HG03025 (cell line): Measurements from ENCODE around the gene RER1.

ENCODE experiments used
- ATAC-seq: cut with Tn5 transposase; IDR thresholded peaks from one replicate; pipeline ENCODE4 v1.9.1; 2021; ENCODE audit warnings: mild to moderate bottlenecking, moderate library complexity; ENCODE audit not compliant: unreplicated experiment, low FRiP score

RER1 gene

DNA sequence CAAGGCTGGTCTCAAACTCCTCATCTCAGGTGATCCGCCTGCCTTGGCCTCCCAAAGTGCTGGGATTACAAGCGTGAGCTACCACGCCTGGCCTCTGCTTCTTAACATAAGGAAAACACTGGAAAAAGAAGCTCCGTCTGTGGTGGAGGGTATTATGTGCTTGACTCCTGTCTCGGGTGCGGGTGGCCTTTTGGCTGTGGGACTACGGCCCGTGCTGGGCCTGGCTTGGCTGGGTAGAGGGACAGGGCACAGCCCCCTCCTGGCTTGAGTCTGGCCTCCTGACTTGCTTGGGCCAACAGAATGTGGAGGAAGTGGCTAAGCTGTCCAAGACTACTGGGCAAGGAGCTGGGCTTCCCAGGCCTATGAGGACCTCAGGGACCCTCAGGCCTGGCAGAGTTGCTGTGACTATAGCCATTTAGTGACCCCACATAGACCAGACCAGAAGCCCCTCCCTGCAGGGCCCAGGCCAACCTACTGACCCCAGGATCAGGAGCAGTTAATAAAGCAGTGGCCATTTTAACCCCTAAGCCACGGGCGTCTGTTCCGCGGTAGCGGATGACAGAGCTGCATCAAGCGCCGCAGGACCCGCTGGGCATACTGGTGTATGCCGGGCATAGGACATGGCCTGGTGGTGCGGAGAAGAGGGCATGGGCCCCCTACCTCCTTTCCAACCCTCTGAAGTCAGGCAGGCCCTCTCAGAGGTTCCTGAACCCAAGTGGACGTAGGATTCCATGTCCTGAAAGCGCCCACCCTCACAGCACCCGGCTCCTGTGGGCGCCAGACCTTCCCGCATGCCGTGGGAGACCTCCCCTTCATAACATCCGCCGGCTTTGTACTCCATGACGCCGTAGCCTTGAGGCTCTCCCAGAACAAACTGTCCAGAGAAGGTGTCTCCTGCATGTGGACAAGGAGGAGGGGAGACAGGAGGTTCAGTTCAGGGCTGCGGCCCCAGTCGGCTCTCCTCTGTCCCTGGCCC lies 4.7 kb upstream of the RER1 start:
- no peak for ATAC-seq

DNA sequence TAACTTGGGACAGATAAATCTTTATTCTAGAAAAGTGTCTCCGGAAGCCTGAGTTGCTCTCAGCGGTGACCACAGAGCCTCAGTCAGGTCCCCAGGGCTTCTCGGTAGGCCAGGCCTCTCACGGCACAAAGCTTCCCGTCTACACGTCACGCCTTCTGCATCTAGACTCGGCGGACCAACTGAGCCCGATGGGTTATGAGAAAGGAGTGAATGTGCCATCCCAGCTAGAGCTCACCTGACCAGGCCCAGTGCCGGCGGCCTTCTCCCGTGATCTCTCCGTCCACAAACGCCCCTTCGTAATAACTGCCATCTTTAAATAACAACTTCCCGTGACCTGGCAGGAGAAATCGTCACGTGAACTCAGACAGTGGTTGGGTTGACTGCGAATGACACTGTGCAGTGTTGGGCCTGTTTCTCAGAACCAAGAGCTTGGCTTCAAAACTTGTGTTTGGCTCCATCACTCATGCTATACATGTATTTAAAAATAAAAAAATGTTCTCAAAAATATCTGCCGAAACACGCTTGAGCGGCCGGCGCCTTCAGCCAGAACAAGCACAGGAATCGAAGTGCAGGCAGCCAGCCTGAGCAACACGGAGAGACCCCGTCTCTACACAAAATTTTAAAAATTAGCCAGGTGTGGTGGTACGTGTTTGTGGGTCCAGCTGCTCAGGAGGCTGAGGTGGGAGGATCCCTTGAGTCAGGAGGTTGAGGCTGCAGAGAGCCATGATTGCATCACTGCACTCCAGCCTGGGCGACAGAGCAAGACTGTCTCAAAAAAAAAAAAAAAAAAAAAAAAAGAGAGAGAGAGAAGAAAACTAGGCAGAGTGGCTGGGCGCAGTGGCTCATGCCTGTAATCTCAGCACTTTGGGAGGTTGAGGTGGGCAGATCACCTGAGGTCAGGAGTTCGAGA lies 3.4 kb upstream of the RER1 start:
- ATAC-seq: no peak

DNA sequence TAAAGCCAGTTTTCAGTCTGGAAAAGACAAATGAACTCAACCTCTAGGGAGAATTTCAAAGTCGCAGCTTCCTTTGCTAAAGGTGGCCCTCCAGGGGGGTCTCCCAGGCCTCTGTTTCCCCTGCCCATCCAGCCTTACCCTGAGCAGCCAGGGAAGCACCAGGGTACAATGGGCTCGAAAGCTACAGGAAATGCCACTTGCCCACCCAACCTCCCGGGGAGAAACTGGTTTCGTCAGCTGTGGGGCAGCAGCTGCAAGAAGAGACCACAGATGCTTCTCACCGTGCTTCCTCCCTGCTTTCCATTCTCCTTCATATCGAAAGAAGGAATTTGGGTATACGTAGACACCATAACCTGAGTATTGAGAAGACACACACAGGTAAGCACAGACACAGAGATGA lies 2.0 kb upstream of the RER1 start:
- no peak for ATAC-seq

DNA sequence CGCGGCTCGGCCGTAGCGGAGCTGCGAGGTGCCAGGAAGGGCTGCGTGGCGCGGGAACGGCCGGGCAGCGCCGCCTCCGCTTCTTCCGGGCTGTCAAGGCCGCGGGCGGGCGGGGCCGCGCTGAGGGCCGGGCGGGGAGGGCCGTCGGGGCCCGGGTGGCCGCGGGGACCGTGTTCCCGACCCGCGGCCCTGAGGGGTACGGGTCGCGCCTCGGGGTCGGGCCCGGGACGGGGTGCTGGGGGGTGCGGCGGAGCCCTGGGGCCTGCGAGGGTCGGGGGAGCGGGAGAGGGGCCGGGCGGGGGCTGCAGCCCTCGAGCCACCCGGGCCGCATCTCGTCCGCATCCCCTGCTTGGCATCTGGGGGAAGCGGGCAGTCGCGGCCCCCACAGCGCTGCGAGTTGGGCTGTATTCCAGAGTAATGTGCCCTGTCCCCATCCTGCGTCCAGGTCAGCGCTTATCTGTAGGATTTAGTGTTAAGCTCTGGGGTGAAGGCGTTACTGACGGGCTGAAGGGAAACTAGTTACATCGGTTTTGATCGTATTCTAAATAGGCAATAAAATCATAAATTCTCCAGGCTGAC lies 379 bp downstream of the RER1 start:
- peak; percentile 18 for ATAC-seq

DNA sequence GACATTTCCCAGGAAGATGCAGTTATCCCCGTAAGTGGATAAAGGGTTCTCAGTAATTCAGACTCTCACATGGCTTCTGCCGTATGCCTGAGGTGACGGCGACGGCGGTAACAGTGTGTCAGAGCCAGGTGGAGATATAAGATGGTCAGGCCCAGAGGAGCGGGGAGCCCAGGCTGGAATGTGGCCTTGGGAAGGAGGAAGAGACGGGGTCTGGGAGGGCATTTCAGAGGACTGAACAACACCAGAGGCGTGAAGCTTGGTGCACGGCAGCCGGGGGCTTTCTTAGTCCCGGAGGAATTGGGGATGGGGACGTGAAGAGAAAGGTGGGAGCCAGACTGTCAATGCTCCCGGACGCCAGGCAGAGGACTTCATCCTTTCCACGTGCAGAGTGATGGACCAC lies 1.0 kb downstream of the RER1 start:
- no peak for ATAC-seq

DNA sequence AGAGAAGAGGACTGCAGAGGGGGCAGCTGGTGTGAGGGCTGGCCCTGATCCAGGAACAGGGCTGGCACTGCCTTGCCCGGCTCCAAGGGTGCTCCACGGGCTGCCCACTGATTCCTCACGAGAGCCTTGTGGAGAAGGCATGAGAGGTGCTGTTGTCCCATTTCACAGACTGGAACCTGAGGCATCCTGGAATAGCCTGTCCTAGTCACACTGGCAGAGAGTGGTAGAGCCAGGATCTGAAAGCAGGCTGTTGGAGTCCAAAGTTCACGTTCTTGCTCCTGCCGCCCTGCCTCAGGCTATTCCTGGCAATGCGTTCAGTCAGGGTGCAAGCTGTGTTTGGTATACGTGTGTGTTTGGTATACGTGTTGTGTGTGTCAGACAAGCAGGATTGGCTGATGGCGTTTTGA lies 1.8 kb downstream of the RER1 start:
- no peak for ATAC-seq

DNA sequence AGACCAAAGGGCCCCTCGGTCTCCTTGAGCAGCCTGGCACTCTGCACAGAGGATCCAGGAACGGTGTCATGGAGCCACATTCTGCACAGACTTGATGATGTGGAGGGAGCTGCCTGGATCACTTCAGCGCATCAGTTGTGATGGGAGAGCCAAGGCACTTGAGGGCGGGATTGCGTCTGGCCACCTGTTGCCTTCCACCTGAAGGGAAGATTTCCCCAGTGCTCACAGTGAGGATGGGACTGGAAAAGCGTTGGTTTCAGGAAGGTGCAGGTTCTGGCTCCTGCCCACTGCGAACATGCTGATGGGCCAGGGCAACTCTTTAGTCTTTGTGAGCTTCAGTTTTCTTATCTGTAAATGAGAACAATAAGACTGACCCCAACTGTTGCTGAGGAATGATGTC lies 2.6 kb downstream of the RER1 start:
- no peak for ATAC-seq

DNA sequence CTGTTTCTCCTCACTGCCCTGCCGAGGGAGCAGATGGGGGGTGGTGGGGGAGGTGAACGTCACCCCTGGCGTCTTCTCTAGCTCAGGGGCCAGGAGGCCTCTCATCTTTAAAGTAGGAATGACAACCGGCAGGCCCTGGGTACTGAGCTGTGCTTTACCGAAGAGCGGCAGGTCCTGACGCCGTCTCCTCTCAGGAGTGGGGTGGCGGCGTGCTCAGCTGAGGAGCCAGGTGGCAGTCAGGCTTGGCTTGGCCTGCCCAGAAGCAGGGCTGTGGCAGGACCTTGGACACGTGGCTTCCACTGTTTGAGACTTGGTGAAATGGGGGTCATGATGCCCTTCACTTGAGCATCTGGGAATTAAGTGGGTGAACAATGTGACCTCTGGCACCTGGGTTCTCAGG lies 3.1 kb downstream of the RER1 start:
- ATAC-seq: no peak

DNA sequence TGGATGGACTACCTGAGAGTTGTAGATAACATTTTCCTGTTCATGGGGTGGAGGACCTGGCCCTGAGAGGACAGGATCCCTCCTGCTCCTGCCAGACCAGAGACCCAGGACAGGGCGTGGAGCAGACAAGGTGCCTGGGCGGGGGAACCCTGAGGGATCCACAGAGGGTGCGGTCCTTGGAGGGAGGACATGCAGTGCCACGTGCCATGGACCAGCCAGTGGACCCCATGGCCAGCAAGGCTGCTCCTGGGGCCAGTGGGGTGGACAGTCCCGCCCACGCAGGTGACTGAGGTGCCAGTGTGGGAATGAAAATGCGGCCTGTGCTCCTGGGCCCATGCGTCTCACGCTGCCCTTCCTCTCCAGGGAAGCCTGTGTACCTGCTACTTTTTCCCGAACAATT lies 3.6 kb downstream of the RER1 start:
- ATAC-seq: no peak

DNA sequence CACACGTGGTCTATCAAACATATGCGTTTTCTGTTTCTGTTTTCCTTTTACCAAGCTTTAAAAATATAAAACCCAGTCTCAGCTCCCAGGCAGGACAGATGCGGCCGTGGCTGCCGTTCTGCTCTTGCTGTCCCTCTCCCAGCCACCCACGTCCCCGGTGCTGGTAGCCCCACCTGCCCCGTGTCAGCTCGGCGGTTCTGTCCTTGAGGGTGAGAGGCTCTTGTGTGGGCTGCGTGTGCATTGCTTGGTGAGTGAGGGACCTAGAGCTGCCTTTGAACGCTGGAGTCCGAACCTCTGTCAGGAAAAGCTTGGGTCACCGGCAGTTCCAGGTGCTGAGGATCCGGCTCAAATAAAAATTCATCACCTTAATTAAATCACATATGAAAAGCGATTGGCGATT lies 4.4 kb downstream of the RER1 start:
- ATAC-seq: no peak

DNA sequence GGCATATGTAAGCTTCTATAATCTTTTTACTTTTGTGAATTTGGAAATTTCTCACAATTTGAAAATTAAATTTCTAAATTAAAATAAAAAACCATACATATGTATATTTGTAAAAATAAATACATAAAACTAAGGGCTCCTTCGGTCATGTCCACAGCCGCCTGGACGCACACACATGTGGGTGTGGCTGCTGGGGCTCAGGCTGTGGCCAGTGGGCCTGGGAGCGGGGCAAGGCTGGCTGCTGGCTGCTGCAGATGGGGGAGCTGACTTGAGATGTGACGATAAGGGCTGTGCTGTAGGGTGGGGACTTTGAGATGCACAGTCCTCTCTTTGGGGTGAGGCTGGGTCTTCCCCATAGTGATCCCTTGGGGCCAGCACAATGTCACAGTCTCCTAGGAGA lies 4.8 kb downstream of the RER1 start:
- no peak for ATAC-seq

DNA sequence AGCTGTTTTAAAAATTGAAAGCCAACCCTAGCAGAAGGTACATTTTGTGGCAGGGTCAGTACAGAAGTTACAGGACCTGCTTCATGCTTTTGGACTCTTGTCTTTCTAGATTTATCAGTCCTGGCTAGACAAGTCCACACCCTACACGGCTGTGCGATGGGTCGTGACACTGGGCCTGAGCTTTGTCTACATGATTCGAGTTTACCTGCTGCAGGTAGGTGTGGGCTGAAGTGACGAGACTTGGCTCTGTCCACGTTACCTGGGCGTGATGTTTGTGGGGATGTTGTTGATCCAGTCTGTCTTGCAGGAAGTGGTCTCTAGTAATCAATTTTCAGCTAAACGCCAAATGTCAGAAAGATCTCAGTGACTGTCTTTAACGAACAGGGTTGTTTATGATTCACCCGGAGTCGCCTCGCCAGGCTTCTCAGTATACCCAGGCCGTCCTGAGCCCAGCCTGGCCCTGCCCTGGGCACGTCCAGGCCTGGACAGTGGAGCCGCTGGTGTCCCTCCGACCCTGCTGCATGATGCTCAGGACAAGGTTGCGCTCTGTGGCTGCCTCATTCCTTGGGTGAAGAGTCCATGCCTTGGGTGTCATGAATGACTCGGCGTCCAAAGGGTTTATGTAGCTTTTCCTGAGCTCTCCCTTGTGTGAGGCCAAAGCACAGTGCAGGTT lies 5.5 kb downstream of the RER1 start:
- no peak for ATAC-seq

DNA sequence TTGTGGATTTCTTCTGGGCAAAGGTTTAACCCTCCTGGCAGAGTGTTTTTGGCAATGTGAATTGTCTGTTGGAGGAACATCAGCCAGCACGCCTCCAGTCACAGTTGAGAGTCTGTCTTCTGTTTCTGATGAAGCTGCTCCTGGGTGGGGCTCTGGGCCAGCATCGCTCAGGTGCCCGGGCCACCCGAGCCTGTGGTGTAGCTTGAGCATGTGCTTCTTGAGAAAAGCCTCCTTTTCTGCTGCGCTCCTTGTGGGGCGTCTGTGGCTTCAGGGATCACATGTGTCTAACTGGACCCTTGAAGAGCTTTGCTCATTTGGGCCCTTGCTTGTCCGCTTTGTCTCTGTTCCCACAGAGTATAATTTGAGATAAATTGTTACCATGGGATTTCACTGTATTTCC lies 7.2 kb downstream of the RER1 start:
- ATAC-seq: no peak

DNA sequence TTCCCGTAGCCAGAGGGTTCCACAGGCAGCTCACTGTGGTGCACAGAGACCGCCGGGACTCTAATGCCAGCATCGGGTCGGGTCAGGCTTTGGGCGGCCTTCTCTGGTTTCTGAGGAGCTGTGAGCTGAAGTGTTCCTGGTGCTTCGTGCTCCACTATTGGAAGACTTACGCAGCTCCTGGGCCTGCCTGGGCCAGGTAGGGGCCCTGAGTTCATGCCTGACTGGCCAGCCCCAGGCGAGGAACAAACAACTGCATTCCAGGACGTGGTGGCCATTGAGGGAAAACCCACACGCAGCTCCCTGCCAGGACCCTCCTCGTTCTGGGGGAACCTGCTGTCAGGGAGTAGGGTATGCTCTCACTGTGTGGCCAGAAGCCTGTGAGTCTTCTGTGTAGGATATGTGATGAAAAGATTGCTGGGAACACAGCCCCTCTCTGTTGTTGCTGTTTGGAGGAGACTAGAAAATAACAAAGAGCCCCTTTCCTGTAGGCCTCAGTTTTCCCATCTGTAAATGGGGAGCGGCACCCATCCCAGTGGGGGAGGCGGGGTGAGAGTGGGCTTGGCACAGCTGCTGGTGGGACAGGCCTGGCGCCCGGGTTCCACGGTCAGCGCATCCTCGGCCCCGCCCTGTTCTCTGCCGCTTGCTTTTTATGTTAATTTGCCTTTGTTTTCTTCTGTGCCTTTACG lies 8.4 kb downstream of the RER1 start:
- no peak for ATAC-seq

DNA sequence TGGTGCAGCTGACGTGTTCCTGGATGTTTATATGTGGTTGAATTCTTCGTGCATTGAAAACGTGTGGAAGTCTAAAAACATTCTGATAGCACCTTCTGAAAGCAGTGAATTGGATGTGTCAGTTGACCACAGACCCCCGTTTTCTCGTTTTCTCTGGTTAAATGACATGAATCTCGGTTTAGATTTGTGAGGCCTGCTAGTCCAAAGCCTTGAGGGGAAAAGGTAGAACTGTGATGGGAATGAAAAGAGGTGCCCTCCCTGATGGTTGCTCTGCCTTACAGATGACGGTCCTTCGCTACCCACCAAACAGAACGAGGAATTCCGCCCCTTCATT lies 8.9 kb downstream of the RER1 start:
- no peak for ATAC-seq

DNA sequence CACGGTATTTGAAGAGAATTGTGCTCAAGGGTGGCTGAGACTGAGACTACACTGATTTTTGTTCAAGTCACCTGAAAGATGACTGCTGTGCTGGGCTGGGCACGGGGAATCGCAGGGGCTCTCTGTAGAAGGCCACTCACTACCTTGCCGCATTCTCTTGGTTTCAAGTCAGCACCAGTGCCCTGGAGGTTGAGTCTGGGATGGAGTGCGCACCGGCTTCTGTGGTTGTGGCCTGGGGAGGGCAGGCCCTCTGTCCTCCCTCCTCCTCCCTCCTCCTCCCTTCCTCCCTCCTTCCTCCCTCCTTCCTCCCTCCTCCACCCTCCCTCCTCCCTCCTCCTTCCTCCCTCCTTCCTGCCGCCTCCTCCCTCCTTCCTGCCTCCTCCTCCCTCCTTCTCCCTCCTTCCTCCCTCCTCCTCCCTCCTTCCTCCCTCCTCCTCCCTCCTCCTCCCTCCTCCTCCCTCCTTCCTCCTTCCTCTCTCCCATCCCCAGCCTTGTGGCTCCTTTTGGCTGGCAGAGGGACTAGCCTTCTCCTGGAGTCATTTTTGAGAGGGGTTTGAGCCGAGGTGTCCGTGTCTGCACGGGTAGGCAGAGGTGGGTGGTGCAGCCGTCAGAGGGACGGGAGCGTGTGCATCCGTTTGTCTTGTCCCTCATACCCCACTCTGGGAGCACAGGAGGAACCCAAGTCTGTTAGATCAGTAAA lies 9.5 kb downstream of the RER1 start:
- ATAC-seq: no peak

DNA sequence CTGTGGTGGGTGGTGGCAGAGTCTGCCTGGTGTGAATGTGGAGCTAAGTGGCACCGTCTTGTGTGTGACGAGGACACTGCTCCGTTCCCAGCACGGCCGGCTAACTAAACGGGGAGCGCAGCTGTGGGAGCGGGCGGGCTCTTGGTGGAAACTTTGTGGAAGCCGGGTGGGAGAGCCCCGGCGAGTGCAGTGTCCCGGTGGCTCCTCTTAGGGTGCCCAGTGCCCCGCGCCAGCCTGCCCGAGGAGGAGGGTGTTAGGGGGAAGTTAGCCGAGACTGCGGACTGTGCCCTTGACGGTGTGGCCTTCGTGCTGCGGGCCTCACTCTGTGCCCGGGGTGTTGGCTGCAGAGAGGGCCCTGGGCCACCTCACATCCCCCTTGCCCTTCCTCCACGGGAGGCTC lies 10.8 kb downstream of the RER1 start:
- no peak for ATAC-seq

DNA sequence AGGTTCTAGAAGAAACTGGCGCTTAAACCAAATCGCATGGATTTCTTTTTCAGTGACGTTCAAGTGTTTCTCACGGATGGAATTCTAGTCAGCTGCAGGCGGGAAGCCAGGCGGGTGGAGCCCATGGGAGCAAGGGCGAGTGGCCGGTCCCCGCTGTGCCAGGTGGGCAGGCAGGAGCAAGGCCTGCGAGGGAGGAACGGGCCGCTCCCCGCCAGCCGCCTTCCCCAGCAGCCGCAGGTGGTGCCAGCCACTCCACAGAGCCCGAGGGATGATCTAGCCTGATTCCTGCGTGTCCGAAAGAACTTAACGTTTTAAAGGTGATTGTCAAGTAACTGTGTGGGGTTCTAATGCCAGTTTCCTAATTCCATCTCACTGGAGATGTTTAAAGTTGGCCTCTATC lies 11.6 kb downstream of the RER1 start:
- ATAC-seq: no peak

DNA sequence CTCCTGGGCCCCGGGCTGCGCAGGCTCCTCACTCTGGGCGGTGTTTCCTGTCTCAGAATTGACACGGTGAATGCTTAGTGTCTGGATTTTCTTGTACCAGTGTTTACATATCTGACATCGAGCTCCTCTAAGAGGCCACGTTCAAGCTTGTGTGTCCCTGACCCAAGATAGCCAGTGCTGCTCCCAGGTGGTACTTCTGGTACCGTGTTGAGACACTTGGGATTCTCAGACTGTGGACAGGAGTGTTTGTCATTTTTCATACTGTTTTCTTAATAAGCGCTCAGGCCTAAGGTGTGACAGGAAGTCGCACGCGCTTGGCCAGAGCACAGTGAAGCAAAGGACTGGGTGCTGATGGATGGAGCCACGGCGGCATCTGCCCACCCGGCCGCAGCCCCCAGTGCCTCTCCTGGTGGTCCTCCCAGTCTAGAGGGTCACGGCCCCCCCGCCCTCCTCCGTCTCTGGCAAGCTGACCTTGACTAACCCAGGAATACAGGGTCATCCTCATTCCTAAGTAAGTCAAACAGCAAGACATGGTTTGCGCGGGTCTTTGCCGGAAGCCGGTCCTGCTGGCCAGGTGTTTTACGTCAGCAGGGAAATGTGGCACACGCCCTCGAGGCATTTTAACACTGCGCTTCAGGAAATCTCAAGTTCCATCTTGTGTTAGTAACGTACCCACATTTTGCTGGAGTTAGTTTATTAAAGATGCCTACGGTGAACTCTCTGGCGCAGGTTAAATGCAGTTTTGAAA lies 12.7 kb downstream of the RER1 start:
- ATAC-seq: no peak
